H1 (cell line): ENCODE measurements around the gene MAML3. TPM values are rescaled to one million over a fixed set of nuclear protein-coding genes. Genes with fewer than 3 reads are reported as not detected.

ENCODE experiments used
- CTCF ChIA-PET: fragments of 300-600 bp; sonication (Branson Sonifier 250); formaldehyde crosslinking; loops from one replicate; lab custom pipeline; 2021; ENCODE audit not compliant: partially characterized antibody; lab: Charles Lee
- POLR2A ChIA-PET: fragments of 300-600 bp; sonication (Branson Sonifier 250); formaldehyde crosslinking; loops from one replicate; lab custom pipeline; 2021; ENCODE audit warnings: inconsistent platforms; ENCODE audit not compliant: partially characterized antibody; lab: Charles Lee
- DNase-seq, 2 experiments: peaks; one replicate each; pipeline versions ENCODE4 v3.0.0 to v3.0.0-alpha.2; 2010 to 2022; ENCODE audit warnings: low spot score in 2 of 2, low read depth in 1 of 2, mixed read lengths in 1 of 2
- FAIRE-seq: peaks from 2 replicates; lab custom pipeline; 2011; peaks lifted over from hg19 to GRCh38; lab: Jason Lieb, UNC
- H2AFZ ChIP-seq: 2 replicates; pipeline ENCODE4 v1.8.1; 2012; ENCODE audit warnings: low read length, inconsistent platforms
- H2AK5ac ChIP-seq: 2 replicates; pipeline ENCODE4 v1.6.1; 2013; ENCODE audit warnings: low read depth, low read length
- H2BK120ac ChIP-seq: replicated peaks from 2 replicates; pipeline ENCODE3; 2013; ENCODE audit warnings: low read depth, low read length, inconsistent platforms
- H2BK12ac ChIP-seq: 2 replicates; pipeline ENCODE4 v1.6.1; 2013; ENCODE audit warnings: low read depth, low read length
- H2BK15ac ChIP-seq: 2 replicates; pipeline ENCODE4 v1.6.1; 2013; ENCODE audit warnings: low read length
- H2BK20ac ChIP-seq: 2 replicates; pipeline ENCODE4 v1.6.1; 2013; ENCODE audit warnings: low read length
- H2BK5ac ChIP-seq: 2 replicates; pipeline ENCODE4 v1.6.1; 2013; ENCODE audit warnings: low read depth, low read length
- H3K14ac ChIP-seq: 2 replicates; pipeline ENCODE4 v1.6.1; 2013; ENCODE audit warnings: inconsistent platforms; ENCODE audit not compliant: insufficient read length
- H3K18ac ChIP-seq: 2 replicates; pipeline ENCODE4 v1.6.1; 2013; ENCODE audit warnings: low read length; ENCODE audit errors: extremely low read depth
- H3K23ac ChIP-seq: 2 replicates; pipeline ENCODE4 v1.6.1; 2013; ENCODE audit warnings: inconsistent platforms; ENCODE audit not compliant: insufficient read length
- H3K23me2 ChIP-seq: 2 replicates; pipeline ENCODE4 v1.6.1; 2013; ENCODE audit warnings: low read depth, low read length
- H3K27ac ChIP-seq: 2 replicates; pipeline ENCODE4 v1.6.1; 2011; ENCODE audit warnings: low read depth, low read length, inconsistent platforms
- H3K27me3 ChIP-seq, 4 experiments: replicated peaks in 1 of 4; 1 replicate in 1 of 4; 2 replicates in 3 of 4; pipeline versions ENCODE4 v1.6.1 to v1.8.1; 2011 to 2013; ENCODE audit warnings: low read length in 3 of 4, mild to moderate bottlenecking in 3 of 4, inconsistent platforms in 2 of 4, mixed read lengths in 2 of 4, moderate library complexity in 1 of 4; ENCODE audit not compliant: control insufficient read depth in 3 of 4, insufficient read depth in 3 of 4; ENCODE audit errors: extremely low read depth in 1 of 4
- H3K36me3 ChIP-seq, 4 experiments: 2 replicates each; pipeline versions ENCODE4 v1.6.1 to v1.8.1; 2011 to 2013; ENCODE audit warnings: mild to moderate bottlenecking in 4 of 4, low read length in 3 of 4, moderate library complexity in 2 of 4, control low read depth in 1 of 4, inconsistent platforms in 1 of 4; ENCODE audit not compliant: insufficient read depth in 4 of 4, control insufficient read depth in 2 of 4
- H3K4ac ChIP-seq: replicated peaks from 2 replicates; pipeline ENCODE3; 2013; ENCODE audit warnings: low read length, low read depth, mixed read lengths, inconsistent platforms; ENCODE audit not compliant: insufficient read length
- H3K4me1 ChIP-seq, 4 experiments: replicated peaks in 1 of 4; 1 replicate in 1 of 4; 2 replicates in 3 of 4; pipeline versions ENCODE4 v1.6.1 to v1.8.1; 2011 to 2013; ENCODE audit warnings: low read length in 3 of 4, inconsistent platforms in 2 of 4, mixed read lengths in 1 of 4; ENCODE audit not compliant: insufficient read depth in 4 of 4, control insufficient read depth in 3 of 4
- H3K4me2 ChIP-seq, 2 experiments: 2 replicates each; pipeline versions ENCODE4 v1.6.1 to v1.8.1; 2011 to 2013; ENCODE audit warnings: low read depth in 2 of 2, low read length in 2 of 2, control low read depth in 1 of 2, inconsistent platforms in 1 of 2, mild to moderate bottlenecking in 1 of 2; ENCODE audit not compliant: insufficient read depth in 1 of 2
- H3K4me3 ChIP-seq, 4 experiments: fragments of 200-600, 300-600 bp in 1 of 4; sonication (generic), shearing (Covaris generic), sonication (Bioruptor Twin) in 1 of 4; 2 replicates each; pipeline versions ENCODE4 v1.5.1 to v1.8.1; 2011 to 2016; ENCODE audit warnings: low read length in 4 of 4, low read depth in 3 of 4, control low read depth in 2 of 4, inconsistent platforms in 2 of 4, mild to moderate bottlenecking in 2 of 4, mixed read lengths in 1 of 4, moderate library complexity in 1 of 4; ENCODE audit not compliant: insufficient read depth in 2 of 4; ENCODE audit errors: extremely low read depth in 1 of 4
- H3K56ac ChIP-seq: replicated peaks from 2 replicates; pipeline ENCODE3; 2013; ENCODE audit warnings: low read depth, mild to moderate bottlenecking, mixed read lengths, low read length, inconsistent platforms; ENCODE audit not compliant: insufficient read length
- H3K79me1 ChIP-seq: 2 replicates; pipeline ENCODE4 v1.6.1; 2013; ENCODE audit warnings: low read depth, low read length, control low read depth
- H3K79me2 ChIP-seq, 2 experiments: 2 replicates each; pipeline versions ENCODE4 v1.6.1 to v1.8.1; 2012 to 2013; ENCODE audit warnings: low read length in 2 of 2, mild to moderate bottlenecking in 2 of 2, inconsistent platforms in 1 of 2; ENCODE audit not compliant: insufficient read depth in 2 of 2, control insufficient read depth in 1 of 2
- H3K9ac ChIP-seq, 4 experiments: replicated peaks in 1 of 4; 1 replicate in 1 of 4; 2 replicates in 3 of 4; pipeline versions ENCODE4 v1.6.1 to v1.8.1; 2011 to 2013; ENCODE audit warnings: low read depth in 3 of 4, low read length in 3 of 4, control low read depth in 2 of 4, mild to moderate bottlenecking in 2 of 4, moderate library complexity in 2 of 4, inconsistent platforms in 1 of 4; ENCODE audit errors: extremely low read depth in 1 of 4
- H3K9me3 ChIP-seq, 2 experiments: 2 replicates each; pipeline versions ENCODE4 v1.6.1 to v1.8.1; 2012 to 2013; ENCODE audit warnings: mild to moderate bottlenecking in 2 of 2, moderate library complexity in 2 of 2, control low read depth in 1 of 2, inconsistent platforms in 1 of 2, low read depth in 1 of 2, low read length in 1 of 2, mixed read lengths in 1 of 2; ENCODE audit not compliant: insufficient read depth in 2 of 2
- H4K20me1 ChIP-seq, 2 experiments: replicated peaks in 1 of 2; 2 replicates each; pipeline versions ENCODE3 to v1.8.1; 2011 to 2013; ENCODE audit warnings: inconsistent platforms in 2 of 2, low read length in 2 of 2, mild to moderate bottlenecking in 1 of 2; ENCODE audit not compliant: insufficient read depth in 2 of 2, control insufficient read depth in 1 of 2
- H4K5ac ChIP-seq: 2 replicates; pipeline ENCODE4 v1.6.1; 2013; ENCODE audit warnings: low read length, low read depth, mixed read lengths, inconsistent platforms; ENCODE audit not compliant: insufficient read length
- H4K8ac ChIP-seq: 2 replicates; pipeline ENCODE4 v1.8.0; 2013; ENCODE audit warnings: mild to moderate bottlenecking, moderate library complexity, low read length, inconsistent platforms; ENCODE audit not compliant: insufficient read depth; ENCODE audit errors: extremely low read depth
- H4K91ac ChIP-seq: replicated peaks from 2 replicates; pipeline ENCODE3; 2013; ENCODE audit warnings: low read length, mixed read lengths, inconsistent platforms; ENCODE audit not compliant: insufficient read length
- CBX5 ChIP-seq: fragments of 300-800, 300-1000 bp; sonication (generic); IDR thresholded peaks from 2 replicates; pipeline ENCODE4 v1.7.1; 2016; ENCODE audit warnings: antibody characterized with exemption, low read length, low read depth
- CHD2 ChIP-seq: IDR thresholded peaks from 2 replicates; pipeline ENCODE4 v1.6.1; 2012; ENCODE audit warnings: low read length, improper control_type of control experiment
- CTBP2 ChIP-seq: IDR thresholded peaks from 2 replicates; pipeline ENCODE4 v1.7.0; 2011; ENCODE audit warnings: borderline replicate concordance, mild to moderate bottlenecking, moderate library complexity, mixed read lengths, low read length; ENCODE audit not compliant: insufficient read depth, insufficient read length
- E2F6 ChIP-seq: IDR thresholded peaks from 2 replicates; pipeline ENCODE4 v1.6.1; 2012; ENCODE audit warnings: inconsistent platforms
- EZH2 ChIP-seq: fragments of 200-600 bp; sonication (generic); IDR thresholded peaks from 2 replicates; pipeline ENCODE4 v1.7.1; 2012; ENCODE audit warnings: low read depth, mild to moderate bottlenecking, moderate library complexity, low read length, inconsistent platforms; ENCODE audit not compliant: severe bottlenecking
- GTF2F1 ChIP-seq: IDR thresholded peaks from 2 replicates; pipeline ENCODE4 v1.6.1; 2012; ENCODE audit warnings: low read depth, low read length, improper control_type of control experiment, borderline replicate concordance
- NANOG ChIP-seq: IDR thresholded peaks from 2 replicates; pipeline ENCODE4 v1.6.1; 2011; ENCODE audit warnings: low read length, low read depth, mild to moderate bottlenecking, inconsistent platforms; ENCODE audit not compliant: insufficient read depth, poor library complexity, severe bottlenecking
- POLR2AphosphoS5 ChIP-seq: IDR thresholded peaks from 2 replicates; pipeline ENCODE4 v1.6.1; 2011; ENCODE audit warnings: low read depth, low read length
- RBBP5 ChIP-seq: IDR thresholded peaks from 2 replicates; pipeline ENCODE4 v1.7.1; 2012; ENCODE audit warnings: low read depth, mild to moderate bottlenecking, inconsistent platforms, low read length, moderate library complexity, borderline replicate concordance
- SIN3A ChIP-seq, 2 experiments: IDR thresholded peaks in 1 of 2; conservative IDR thresholded peaks in 1 of 2; 2 replicates each; pipeline ENCODE4 v1.6.1; 2011 to 2012; ENCODE audit warnings: low read length in 2 of 2, improper control_type of control experiment in 1 of 2, low read depth in 1 of 2, mild to moderate bottlenecking in 1 of 2
- SIX5 ChIP-seq: IDR thresholded peaks from 2 replicates; pipeline ENCODE4 v1.6.1; 2011; ENCODE audit warnings: mild to moderate bottlenecking, low read depth, low read length
- TAF7 ChIP-seq: optimal IDR thresholded peaks from 2 replicates; pipeline ENCODE3; 2011; ENCODE audit warnings: low read depth, mild to moderate bottlenecking, inconsistent platforms, low read length, moderate library complexity, borderline replicate concordance
- TBP ChIP-seq: IDR thresholded peaks from 2 replicates; pipeline ENCODE4 v1.6.1; 2011; ENCODE audit warnings: low read depth, low read length, improper control_type of control experiment
- WGBS, 2 experiments: shearing (Covaris generic) in 1 of 2; methylation state at CpG; one replicate each; pipeline versions ENCODE4 v1.1.6 to v1.1.7; 2013 to 2015; ENCODE audit warnings: low lambda C conversion rate in 2 of 2, mixed read lengths in 2 of 2, inconsistent platforms in 1 of 2, low coverage in 1 of 2, missing lambda C conversion rate in 1 of 2; ENCODE audit not compliant: insufficient replicate concordance in 2 of 2, insufficient coverage in 1 of 2, insufficient read length in 1 of 2; ENCODE audit errors: extremely low coverage in 1 of 2, missing lambda C conversion rate in 1 of 2; 5-methylcytosine and 5-hydroxymethylcytosine counted together
- polyA plus RNA-seq, 7 experiments: library from polyadenylated mRNA; depleted of rRNA in 3 of 7; stranded (reverse) in 5 of 7; unstranded in 2 of 7; fragments of >200 nt in 5 of 7; fragments of 200-250 nt in 2 of 7; gene quantifications; 1 replicate in 5 of 7; 2 replicates in 1 of 7; 4 replicates in 1 of 7; pipeline versions ENCODE4 v1.2.1 to v1.2.3, GENCODE V29; 2011 to 2013; ENCODE audit warnings: missing spikeins in 2 of 7, mixed read lengths in 2 of 7
- total RNA-seq: library from RNA; stranded (reverse); fragmentation: NEBNext Ultra II Directional; extraction: Animal tissue kit (Norgen Biotek cat#: 25700); gene quantifications from 2 replicates; pipeline ENCODE4 v1.2.1, GENCODE V29; 2021

MAML3 gene
- total and polyA plus RNA-seq, 2 of the 8 experiments (the other 6 are each of a cell fraction or from before 2014, with no cell fraction given) = 2.1 to 5.7 TPM

- 90% methylated on average over 4 of the region's 4 CpGs; no CpG with 5 or more reads in 1 of the 2 experiments for WGBS, 2 experiments
- TF ChIP-seq SIN3A (conservative IDR thresholded peaks at IDR 0.05 in 1 of 2, IDR thresholded peaks at IDR 0.05 in 1 of 2; ENCODE audit: low read depth in 1 of 2, low read length in 2 of 2) (no peak), GTF2F1 (no peak), SIX5 (no peak), NANOG (no peak), TBP (no peak), E2F6 (no peak), POLR2AphosphoS5 (no peak), CHD2 (no peak), CTBP2 (no peak), CBX5 (no peak), EZH2 (no peak), TAF7 (no peak), RBBP5 (no peak)
These were observed 92.8 kb downstream of the MAML3 start for GRCh38 chr4:140061194-140061593.

More at GRCh38 chr4:140061194-140061593, 92.8 kb downstream of the MAML3 start:
- Histone ChIP-seq H3K79me1 (no peaks in the 10 kb centered on the region), H2BK120ac (no peak overlapping the region), H3K4me2 (no peak overlapping the region), H3K4me1 (peaks cover 0 to 2% (median 0%) of the 10 kb centered on the region in 4 experiments; a peak in 1 of 7 replicates), H2BK20ac (no peak overlapping the region), H3K18ac (no peak overlapping the region), H3K4me3 (no peak overlapping the region), H3K79me2 (no peaks in the 10 kb centered on the region), H4K8ac (no peak overlapping the region), H4K5ac (no peak overlapping the region), H3K27me3 (no peaks in the 10 kb centered on the region), H2BK12ac (no peak overlapping the region), H4K91ac (no peak overlapping the region), H3K9ac (no peak overlapping the region), H3K4ac (no peak overlapping the region), H2AFZ (no peak overlapping the region), H3K9me3 (no peaks in the 10 kb centered on the region), H3K56ac (no peak overlapping the region), H2AK5ac (no peak overlapping the region), H3K23ac (no peak overlapping the region), H2BK15ac (no peak overlapping the region), H3K27ac (no peak overlapping the region), H3K36me3 (no peaks in the 10 kb centered on the region), H2BK5ac (no peak overlapping the region), H4K20me1 (no peaks in the 10 kb centered on the region), H3K14ac (no peak overlapping the region), H3K23me2 (no peaks in the 10 kb centered on the region)
- FAIRE-seq = no peak
- POLR2A ChIA-PET = interaction anchor here (1.3 kb wide), 1 partner anchor 177 kb away, joined by 3 read pairs; no protein-coding TSS in a partner anchor
- DNase-seq = no peak
- CTCF ChIA-PET = interaction anchor here (0.9 to 1.0 kb wide), 2 partner anchors 10 to 12 kb away, joined by 3 read pairs; no protein-coding TSS in a partner anchor
